ENCODE measurements around the gene MXI1.

DNA sequence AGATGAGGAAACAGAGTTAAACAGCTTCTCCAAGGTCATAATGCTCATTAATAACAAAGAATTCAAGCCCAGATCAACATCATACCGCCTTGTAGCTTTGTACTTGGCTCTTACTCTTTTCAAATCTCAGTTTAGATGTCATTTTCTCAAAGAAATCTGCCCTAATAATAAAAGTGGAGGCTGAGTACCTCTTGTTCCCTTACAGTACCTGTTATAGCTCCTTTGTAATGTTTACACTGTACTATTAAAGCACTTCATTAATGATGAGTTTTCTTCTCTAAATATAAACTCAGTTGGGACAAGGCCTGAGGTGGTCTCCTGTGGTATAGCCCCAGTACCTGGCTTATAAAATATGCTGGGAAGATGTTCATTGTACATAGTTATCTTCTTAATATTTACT, 89.6 kb downstream of the MXI1 start:
- TF ChIP-seq POLR2A (IDR thresholded peaks at IDR 0.05) = no peak
- TF ChIP-seq, protein P1, sequence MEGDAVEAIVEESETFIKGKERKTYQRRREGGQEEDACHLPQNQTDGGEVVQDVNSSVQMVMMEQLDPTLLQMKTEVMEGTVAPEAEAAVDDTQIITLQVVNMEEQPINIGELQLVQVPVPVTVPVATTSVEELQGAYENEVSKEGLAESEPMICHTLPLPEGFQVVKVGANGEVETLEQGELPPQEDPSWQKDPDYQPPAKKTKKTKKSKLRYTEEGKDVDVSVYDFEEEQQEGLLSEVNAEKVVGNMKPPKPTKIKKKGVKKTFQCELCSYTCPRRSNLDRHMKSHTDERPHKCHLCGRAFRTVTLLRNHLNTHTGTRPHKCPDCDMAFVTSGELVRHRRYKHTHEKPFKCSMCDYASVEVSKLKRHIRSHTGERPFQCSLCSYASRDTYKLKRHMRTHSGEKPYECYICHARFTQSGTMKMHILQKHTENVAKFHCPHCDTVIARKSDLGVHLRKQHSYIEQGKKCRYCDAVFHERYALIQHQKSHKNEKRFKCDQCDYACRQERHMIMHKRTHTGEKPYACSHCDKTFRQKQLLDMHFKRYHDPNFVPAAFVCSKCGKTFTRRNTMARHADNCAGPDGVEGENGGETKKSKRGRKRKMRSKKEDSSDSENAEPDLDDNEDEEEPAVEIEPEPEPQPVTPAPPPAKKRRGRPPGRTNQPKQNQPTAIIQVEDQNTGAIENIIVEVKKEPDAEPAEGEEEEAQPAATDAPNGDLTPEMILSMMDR (IDR thresholded peaks at IDR 0.05 in 8 of 11, conservative IDR thresholded peaks at IDR 0.05 in 3 of 11) = no peak
- no peak for TF ChIP-seq POLR2AphosphoS5 (IDR thresholded peaks at IDR 0.05)
